ENCODE results near the gene P4HTM. TPM values are rescaled to one million over a fixed set of nuclear protein-coding genes. Genes with fewer than 3 reads are reported as not detected.

P4HTM gene
- total and polyA plus RNA-seq, 2 of the 8 experiments (the other 6 are each of a cell fraction or from before 2014, with no cell fraction given): 19.1 to 25.4 TPM

DNA sequence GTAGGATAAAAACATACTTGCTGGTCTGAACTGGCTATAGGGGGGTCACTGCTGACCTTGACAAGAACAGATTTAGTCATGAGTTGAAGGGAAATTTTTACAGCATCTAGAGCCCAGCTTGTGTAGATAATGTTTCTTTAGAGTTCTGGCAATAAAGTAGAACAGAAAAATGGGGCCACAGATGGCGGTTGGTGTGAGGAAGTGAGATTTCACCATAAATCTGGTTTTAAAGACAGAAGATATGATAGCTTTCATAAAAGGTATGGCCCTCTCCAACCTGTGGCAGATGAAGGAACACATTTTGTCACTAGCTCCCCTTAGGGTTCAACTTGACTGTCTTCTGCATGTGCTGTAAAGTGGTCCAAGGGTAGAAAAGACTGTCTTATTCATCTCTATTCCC, 63.5 kb downstream of the P4HTM start:
- H3K56ac ChIP-seq (replicated peaks; ENCODE audit: insufficient read length, low read depth, low read length): no peak overlapping the region
- no peak overlapping the region for H2BK5ac ChIP-seq (ENCODE audit: low read depth, low read length)
- WGBS, 2 experiments (ENCODE audit: extremely low coverage in 1 of 2, insufficient coverage in 1 of 2, insufficient read length in 1 of 2, insufficient replicate concordance in 2 of 2, low coverage in 1 of 2, low lambda C conversion rate in 2 of 2, missing lambda C conversion rate in 1 of 2): 94% methylated on average over 1 of the region's 1 CpG; no CpG with 5 or more reads in 1 of the 2 experiments
- H3K23ac ChIP-seq (ENCODE audit: insufficient read length): no peak overlapping the region
- no peak overlapping the region for H3K4me2 ChIP-seq (ENCODE audit: insufficient read depth in 1 of 2, low read depth in 2 of 2, low read length in 2 of 2)
- H2BK15ac ChIP-seq (ENCODE audit: low read length): no peak overlapping the region
- ChIA-PET CTCF (ENCODE audit: partially characterized antibody) (no interaction called here), POLR2A (ENCODE audit: partially characterized antibody) (interaction anchor here (0.5 to 1.2 kb wide), 3 partner anchors 10 to 275 kb away, joined by 3 read pairs; partner anchors contain the start of gene QRICH1)
- no peak overlapping the region for H2BK20ac ChIP-seq (ENCODE audit: low read length)
- no peak overlapping the region for H3K27ac ChIP-seq (ENCODE audit: low read depth, low read length)
- H3K4ac ChIP-seq (replicated peaks; ENCODE audit: insufficient read length, low read depth, low read length): no peak overlapping the region
- peaks cover 12% of the 10 kb centered on the region for H3K79me1 ChIP-seq (ENCODE audit: low read depth, low read length)
- no peaks in the 10 kb centered on the region for H3K4me1 ChIP-seq (replicated peaks in 1 of 4; ENCODE audit: control insufficient read depth in 3 of 4, insufficient read depth in 4 of 4, low read length in 3 of 4)
- no peak overlapping the region for H4K5ac ChIP-seq (ENCODE audit: insufficient read length, low read depth, low read length)
- H4K20me1 ChIP-seq (replicated peaks in 1 of 2; ENCODE audit: control insufficient read depth in 1 of 2, insufficient read depth in 2 of 2, low read length in 2 of 2): peaks cover 0 to 11% of the 10 kb centered on the region in 2 experiments
- FAIRE-seq (no peak), DNase-seq (ENCODE audit: low read depth in 1 of 2, low spot score in 2 of 2) (no peak)
- H2BK120ac ChIP-seq (replicated peaks; ENCODE audit: low read depth, low read length): no peak overlapping the region
- H4K91ac ChIP-seq (replicated peaks; ENCODE audit: insufficient read length, low read length): no peak overlapping the region
- H2AK5ac ChIP-seq (ENCODE audit: low read depth, low read length): no peak overlapping the region
- peaks cover 0 to 17% of the 10 kb centered on the region in 2 experiments; a peak in 2 of 4 replicates for H3K79me2 ChIP-seq (ENCODE audit: control insufficient read depth in 1 of 2, insufficient read depth in 2 of 2, low read length in 2 of 2)
- no peak overlapping the region for H3K18ac ChIP-seq (ENCODE audit: extremely low read depth, low read length)
- no peaks in the 10 kb centered on the region for H3K23me2 ChIP-seq (ENCODE audit: low read depth, low read length)
- H3K9ac ChIP-seq (replicated peaks in 1 of 4; ENCODE audit: extremely low read depth in 1 of 4, low read depth in 3 of 4, low read length in 3 of 4): no peak overlapping the region
- H2AFZ ChIP-seq (ENCODE audit: low read length): no peak overlapping the region
- H3K14ac ChIP-seq (ENCODE audit: insufficient read length): no peak overlapping the region
- H3K36me3 ChIP-seq (ENCODE audit: control insufficient read depth in 2 of 4, insufficient read depth in 4 of 4, low read length in 3 of 4): peaks cover 32 to 57% (median 46%) of the 10 kb centered on the region in 4 experiments
- no peak overlapping the region for H2BK12ac ChIP-seq (ENCODE audit: low read depth, low read length)
- no peak overlapping the region for H4K8ac ChIP-seq (ENCODE audit: extremely low read depth, insufficient read depth, low read length)
- H3K27me3 ChIP-seq (replicated peaks in 1 of 4; ENCODE audit: control insufficient read depth in 3 of 4, extremely low read depth in 1 of 4, insufficient read depth in 3 of 4, low read length in 3 of 4): no peaks in the 10 kb centered on the region; a peak in 1 of 7 replicates
- no peaks in the 10 kb centered on the region for H3K9me3 ChIP-seq (ENCODE audit: insufficient read depth in 2 of 2, low read depth in 1 of 2, low read length in 1 of 2)
- no peak overlapping the region for H3K4me3 ChIP-seq (ENCODE audit: extremely low read depth in 1 of 4, insufficient read depth in 2 of 4, low read depth in 3 of 4, low read length in 4 of 4)
- no peak for TF ChIP-seq EP300 (IDR thresholded peaks at IDR 0.05; ENCODE audit: borderline replicate concordance in 1 of 2, low read depth in 2 of 2, low read length in 2 of 2)
- TF ChIP-seq RBBP5 (IDR thresholded peaks at IDR 0.05; ENCODE audit: borderline replicate concordance, low read depth, low read length): no peak
- TF ChIP-seq RXRA (IDR thresholded peaks at IDR 0.05; ENCODE audit: insufficient read depth, low read depth, low read length): no peak
- TF ChIP-seq PHF8 (conservative IDR thresholded peaks at IDR 0.05; ENCODE audit: low read depth, low read length): no peak
- no peak for TF ChIP-seq CBX5 (IDR thresholded peaks at IDR 0.05; ENCODE audit: low read depth, low read length)
- no peak for TF ChIP-seq HDAC2 (IDR thresholded peaks at IDR 0.05; ENCODE audit: borderline replicate concordance in 1 of 2, low read depth in 2 of 2, low read length in 2 of 2)
- no peak for TF ChIP-seq EGR1 (IDR thresholded peaks at IDR 0.05; ENCODE audit: borderline replicate concordance, low read depth, low read length)
- TF ChIP-seq, protein P1, sequence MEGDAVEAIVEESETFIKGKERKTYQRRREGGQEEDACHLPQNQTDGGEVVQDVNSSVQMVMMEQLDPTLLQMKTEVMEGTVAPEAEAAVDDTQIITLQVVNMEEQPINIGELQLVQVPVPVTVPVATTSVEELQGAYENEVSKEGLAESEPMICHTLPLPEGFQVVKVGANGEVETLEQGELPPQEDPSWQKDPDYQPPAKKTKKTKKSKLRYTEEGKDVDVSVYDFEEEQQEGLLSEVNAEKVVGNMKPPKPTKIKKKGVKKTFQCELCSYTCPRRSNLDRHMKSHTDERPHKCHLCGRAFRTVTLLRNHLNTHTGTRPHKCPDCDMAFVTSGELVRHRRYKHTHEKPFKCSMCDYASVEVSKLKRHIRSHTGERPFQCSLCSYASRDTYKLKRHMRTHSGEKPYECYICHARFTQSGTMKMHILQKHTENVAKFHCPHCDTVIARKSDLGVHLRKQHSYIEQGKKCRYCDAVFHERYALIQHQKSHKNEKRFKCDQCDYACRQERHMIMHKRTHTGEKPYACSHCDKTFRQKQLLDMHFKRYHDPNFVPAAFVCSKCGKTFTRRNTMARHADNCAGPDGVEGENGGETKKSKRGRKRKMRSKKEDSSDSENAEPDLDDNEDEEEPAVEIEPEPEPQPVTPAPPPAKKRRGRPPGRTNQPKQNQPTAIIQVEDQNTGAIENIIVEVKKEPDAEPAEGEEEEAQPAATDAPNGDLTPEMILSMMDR (IDR thresholded peaks at IDR 0.05; ENCODE audit: control extremely low read depth in 1 of 3, insufficient read depth in 1 of 3, low read depth in 1 of 3, low read length in 3 of 3): no peak
- TF ChIP-seq CREB1 (IDR thresholded peaks at IDR 0.05): no peak
- TF ChIP-seq, protein P2, sequence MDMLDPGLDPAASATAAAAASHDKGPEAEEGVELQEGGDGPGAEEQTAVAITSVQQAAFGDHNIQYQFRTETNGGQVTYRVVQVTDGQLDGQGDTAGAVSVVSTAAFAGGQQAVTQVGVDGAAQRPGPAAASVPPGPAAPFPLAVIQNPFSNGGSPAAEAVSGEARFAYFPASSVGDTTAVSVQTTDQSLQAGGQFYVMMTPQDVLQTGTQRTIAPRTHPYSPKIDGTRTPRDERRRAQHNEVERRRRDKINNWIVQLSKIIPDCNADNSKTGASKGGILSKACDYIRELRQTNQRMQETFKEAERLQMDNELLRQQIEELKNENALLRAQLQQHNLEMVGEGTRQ (IDR thresholded peaks at IDR 0.05; ENCODE audit: low read length): no peak

Data from H1 (cell line).